Large intestine (tissue), 12 donors: ENCODE results near the gene CAPN11. TPM values are rescaled to one million over a fixed set of nuclear protein-coding genes. Genes with fewer than 3 reads are reported as not detected.

Experiments
- DNase-seq, 2 donors: peaks; one replicate each; pipeline versions ENCODE4 v3.0.0 to v3.0.0-alpha.2; 2013
- H3K27ac ChIP-seq: one replicate; pipeline ENCODE4 v1.5.1; 2013; ENCODE audit warnings: low read length
- H3K27me3 ChIP-seq: 2 replicates; pipeline ENCODE4 v1.6.1; 2013; ENCODE audit warnings: low read length; ENCODE audit not compliant: control insufficient read depth, insufficient read depth
- H3K36me3 ChIP-seq: 2 replicates; pipeline ENCODE4 v1.6.1; 2013; ENCODE audit warnings: low read length; ENCODE audit not compliant: control insufficient read depth, insufficient read depth
- H3K4me1 ChIP-seq: one replicate; pipeline ENCODE4 v1.6.1; 2013; ENCODE audit warnings: low read length; ENCODE audit not compliant: control insufficient read depth, insufficient read depth
- H3K4me3 ChIP-seq: one replicate; pipeline ENCODE4 v1.5.1; 2013; ENCODE audit warnings: low read length
- H3K9me3 ChIP-seq: one replicate; pipeline ENCODE4 v1.6.1; 2013; ENCODE audit warnings: mild to moderate bottlenecking, low read depth, low read length, moderate library complexity; ENCODE audit not compliant: control insufficient read depth
- WGBS: methylation state at CpG from one replicate; pipeline ENCODE4 v1.1.5; 2013; ENCODE audit warnings: low lambda C conversion rate; ENCODE audit not compliant: insufficient coverage; 5-methylcytosine and 5-hydroxymethylcytosine counted together
- long read RNA-seq, 11 donors: transcript quantifications; one replicate each; lab custom pipeline, GENCODE V29; 2026
- polyA plus RNA-seq: library from polyadenylated mRNA; unstranded; fragments of 120-200 nt; gene quantifications from one replicate; pipeline ENCODE4 v1.2.1, GENCODE V29; 2013

CAPN11 gene
- 0.03 TPM for polyA plus RNA-seq
- long read RNA-seq, donor 1: 0 reads
- long read RNA-seq, donor 2: 0 reads
- long read RNA-seq, donor 3: 0 reads
- long read RNA-seq, donor 4: 0 reads
- long read RNA-seq, donor 5: 0 reads
- long read RNA-seq, donor 6: 0 reads
- long read RNA-seq, donor 7: 0 reads
- long read RNA-seq, donor 8: 0 reads
- long read RNA-seq, donor 9: 0 reads
- long read RNA-seq, donor 10: 0 reads
- long read RNA-seq, donor 11: 0 reads

DNA sequence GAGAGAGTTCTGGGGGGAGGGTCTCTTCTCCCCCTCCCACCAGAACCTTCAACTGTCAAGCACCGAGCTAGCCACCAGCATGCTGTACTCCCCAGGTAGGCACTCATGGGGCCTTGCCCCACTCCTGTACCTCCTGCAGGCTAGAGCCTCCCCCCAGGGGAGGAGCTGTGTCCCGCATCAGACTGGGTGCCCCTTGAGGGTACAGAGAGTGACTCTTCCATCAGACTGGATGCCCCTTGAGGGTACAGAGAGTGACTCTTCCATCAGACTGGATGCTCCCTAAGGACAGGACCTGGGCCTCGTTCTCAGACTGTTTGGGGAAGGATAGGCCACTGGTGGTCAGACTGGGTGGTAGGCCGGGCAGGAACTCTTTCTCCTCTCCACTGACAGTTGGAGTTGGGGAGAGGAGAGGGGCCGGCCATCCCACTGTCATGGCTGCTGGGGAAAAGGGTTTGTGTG lies at the start of gene CAPN11:
Gene CAPN11 (plus strand): TSS at position 51 of the 459 bp plus-strand sequence. CDS start 29 bp downstream, at position 80.
- Histone ChIP-seq H3K36me3 (peaks cover 9% of the 10 kb centered on the region), H3K27me3 (no peaks in the 10 kb centered on the region), H3K4me1 (peaks cover 20% of the 10 kb centered on the region), H3K4me3 (no peak within 1 kb of the TSS), H3K9me3 (no peaks in the 10 kb centered on the region), H3K27ac (no peak within 1 kb of the TSS)
- whole genome bisulfite sequencing: no CpG with 5 or more reads among the region's 5 CpGs
- no peak for DNase-seq

DNA sequence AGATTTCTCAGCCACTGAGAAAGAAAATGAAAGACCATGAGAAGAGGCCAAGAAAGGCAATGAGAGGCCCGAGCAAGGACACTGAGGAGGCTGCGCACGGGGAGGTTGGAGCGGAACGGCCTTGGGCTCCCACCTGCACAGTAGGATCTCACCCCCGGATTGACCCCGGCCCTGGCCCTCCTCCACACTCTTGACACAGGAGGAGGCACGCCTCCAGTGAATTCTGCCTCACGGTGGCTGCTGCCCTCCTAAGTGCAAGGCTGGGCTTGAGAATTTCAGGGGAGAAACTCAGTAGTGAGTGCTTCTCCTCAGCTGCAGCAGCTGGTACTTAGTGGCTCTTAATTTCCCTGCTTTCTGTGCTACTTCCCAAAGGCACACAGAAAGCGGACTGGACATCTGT lies 49.4 kb upstream of the CAPN11 start:
- Histone ChIP-seq H3K27ac (no peak overlapping the region), H3K27me3 (no peaks in the 10 kb centered on the region), H3K4me1 (peaks cover 34% of the 10 kb centered on the region), H3K4me3 (no peak overlapping the region), H3K36me3 (peaks cover 75% of the 10 kb centered on the region), H3K9me3 (no peaks in the 10 kb centered on the region)
- WGBS: no CpG with 5 or more reads among the region's 10 CpGs
- no peak for DNase-seq

DNA sequence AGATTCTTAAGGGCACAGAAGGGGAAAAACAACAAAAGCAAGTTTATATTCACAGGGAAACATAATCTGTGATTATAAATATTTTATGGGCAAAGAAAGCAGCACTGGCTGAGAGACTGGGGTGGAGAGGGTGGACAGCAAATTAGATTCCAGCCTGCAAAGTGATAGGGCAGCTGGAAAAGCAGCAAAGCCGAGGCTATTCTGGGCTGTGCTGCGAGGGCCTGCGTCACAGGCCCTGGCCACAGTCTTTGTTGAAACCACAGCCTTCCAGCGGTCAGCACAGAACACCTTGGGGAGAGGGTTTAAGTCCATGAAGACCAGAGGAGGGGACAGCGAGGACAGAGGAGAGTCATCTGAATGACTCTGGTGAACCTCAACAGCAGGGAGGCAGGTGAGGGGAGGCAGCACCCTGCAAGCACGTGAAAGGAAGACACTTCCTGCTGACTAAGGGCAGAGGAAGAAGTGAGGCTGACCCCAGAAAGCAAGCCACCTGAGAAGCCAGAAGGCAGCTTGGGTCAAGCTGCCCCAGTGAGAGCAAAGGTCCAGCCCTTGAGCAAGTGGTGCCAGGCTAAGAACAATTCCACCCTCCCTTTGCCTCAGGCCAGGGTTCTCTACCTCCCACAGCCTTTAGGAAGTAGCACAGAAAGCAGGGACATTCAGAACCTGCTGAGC lies 48.5 kb upstream of the CAPN11 start:
- WGBS: no CpG with 5 or more reads among the region's 6 CpGs
- H3K27me3 ChIP-seq: no peaks in the 10 kb centered on the region
- H3K9me3 ChIP-seq: no peaks in the 10 kb centered on the region
- H3K4me1 ChIP-seq: peaks cover 34% of the 10 kb centered on the region
- H3K36me3 ChIP-seq: peaks cover 71% of the 10 kb centered on the region
- H3K27ac ChIP-seq: peak overlapping the region; percentile 89
- H3K4me3 ChIP-seq: no peak overlapping the region
- DNase-seq: peak; percentile 67 to 79

DNA sequence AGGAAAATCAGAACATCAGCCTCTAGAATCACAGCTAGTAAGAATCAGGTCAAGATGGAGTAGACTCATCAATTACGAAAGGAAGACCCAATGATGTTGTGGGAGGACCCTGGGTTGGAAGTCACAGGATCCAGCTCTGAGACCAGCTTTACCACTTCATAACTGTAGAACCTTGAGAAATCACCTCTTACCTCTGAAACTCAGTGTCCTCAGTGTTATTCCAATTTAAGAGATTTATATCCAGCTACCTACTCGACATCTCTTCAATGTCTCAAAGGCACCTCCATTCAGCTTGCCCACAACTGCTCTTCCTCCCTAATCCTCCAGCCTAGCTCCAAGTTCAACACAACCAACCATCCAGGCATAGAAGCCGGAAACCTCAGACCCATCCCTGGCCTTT lies 47.7 kb upstream of the CAPN11 start:
- no peaks in the 10 kb centered on the region for H3K27me3 ChIP-seq
- peaks cover 69% of the 10 kb centered on the region for H3K36me3 ChIP-seq
- DNase-seq: no peak
- H3K4me3 ChIP-seq: no peak overlapping the region
- H3K9me3 ChIP-seq: no peaks in the 10 kb centered on the region
- 100% methylated on average over 1 of the region's 3 CpGs for WGBS
- H3K4me1 ChIP-seq: peaks cover 35% of the 10 kb centered on the region
- peak overlapping the region; percentile 89 for H3K27ac ChIP-seq

DNA sequence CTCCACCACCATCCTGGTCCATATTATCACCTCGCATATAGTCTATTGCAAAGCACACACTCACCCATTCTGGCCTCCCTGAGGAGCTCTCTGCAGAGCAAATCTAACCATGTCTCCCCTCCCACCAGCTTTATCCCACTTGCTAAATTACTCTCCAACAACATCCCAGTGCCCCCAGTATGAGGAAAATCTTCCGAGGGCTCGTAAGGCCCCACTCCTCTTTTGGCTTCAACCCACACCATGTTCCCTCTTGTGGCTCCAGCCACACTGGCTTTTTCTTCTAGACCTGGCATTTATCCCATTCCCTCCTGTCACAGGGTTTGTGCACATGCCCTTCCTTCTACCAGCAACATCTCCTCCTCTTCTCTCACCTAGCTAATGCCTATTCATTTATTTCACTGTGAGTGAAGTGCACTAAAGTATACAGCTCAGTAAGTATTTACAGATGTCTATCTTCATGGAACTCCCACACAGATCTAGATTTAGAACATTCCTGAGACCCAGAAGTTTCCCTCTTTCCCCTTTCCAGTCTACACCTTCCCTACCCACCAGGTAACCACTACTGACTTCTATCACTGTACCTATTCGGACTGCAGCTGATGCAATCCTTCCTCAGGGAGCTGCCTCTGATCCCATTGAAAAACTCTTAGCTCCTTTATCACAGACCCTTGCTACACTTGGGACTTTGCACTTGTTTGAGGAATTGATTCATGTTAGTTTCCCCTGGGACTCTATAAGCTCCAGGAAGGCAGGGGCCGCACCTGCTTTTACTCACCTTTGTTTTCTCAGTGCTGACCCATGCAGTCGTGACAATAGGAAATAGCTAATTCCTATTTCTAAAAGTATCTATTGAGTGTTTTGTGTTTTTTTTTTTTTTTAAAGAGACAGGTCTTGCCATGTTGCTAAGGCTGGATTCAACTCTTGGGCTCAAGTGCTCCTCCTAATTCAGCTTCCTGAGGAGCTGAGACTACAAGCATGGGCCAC lies 46.9 kb upstream of the CAPN11 start:
- peaks cover 43% of the 10 kb centered on the region for H3K4me1 ChIP-seq
- no peaks in the 10 kb centered on the region for H3K9me3 ChIP-seq
- no peak overlapping the region for H3K4me3 ChIP-seq
- DNase-seq: peak; percentile 90 to 96
- 72% methylated on average over 3 of the region's 6 CpGs for WGBS
- H3K27me3 ChIP-seq: no peaks in the 10 kb centered on the region
- H3K27ac ChIP-seq: peak overlapping the region; percentile 89
- peaks cover 64% of the 10 kb centered on the region for H3K36me3 ChIP-seq

DNA sequence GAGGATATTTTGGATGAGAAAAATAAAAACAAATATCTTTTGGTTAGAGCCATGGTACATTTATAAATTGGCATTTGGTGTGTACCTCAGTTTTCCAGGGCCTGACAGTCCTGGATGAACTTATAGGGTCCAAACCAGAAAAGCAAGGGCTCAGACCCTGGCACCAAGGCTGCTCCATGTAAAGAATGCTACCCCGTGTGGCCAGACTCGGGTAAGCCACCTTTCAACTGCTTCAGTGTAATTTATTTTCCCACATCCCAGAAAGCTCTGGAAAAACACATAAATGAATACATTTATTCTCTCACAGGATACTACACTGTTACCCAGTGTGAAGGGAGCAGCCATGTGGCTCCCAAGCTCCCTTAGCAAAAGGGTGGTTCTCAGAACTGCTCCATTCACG lies 45.2 kb upstream of the CAPN11 start:
- H3K4me3 ChIP-seq: no peak overlapping the region
- peaks cover 55% of the 10 kb centered on the region for H3K4me1 ChIP-seq
- no peaks in the 10 kb centered on the region for H3K9me3 ChIP-seq
- H3K27me3 ChIP-seq: no peaks in the 10 kb centered on the region
- no CpG with 5 or more reads among the region's 3 CpGs for WGBS
- no peak for DNase-seq
- no peak overlapping the region for H3K27ac ChIP-seq
- peaks cover 51% of the 10 kb centered on the region for H3K36me3 ChIP-seq

DNA sequence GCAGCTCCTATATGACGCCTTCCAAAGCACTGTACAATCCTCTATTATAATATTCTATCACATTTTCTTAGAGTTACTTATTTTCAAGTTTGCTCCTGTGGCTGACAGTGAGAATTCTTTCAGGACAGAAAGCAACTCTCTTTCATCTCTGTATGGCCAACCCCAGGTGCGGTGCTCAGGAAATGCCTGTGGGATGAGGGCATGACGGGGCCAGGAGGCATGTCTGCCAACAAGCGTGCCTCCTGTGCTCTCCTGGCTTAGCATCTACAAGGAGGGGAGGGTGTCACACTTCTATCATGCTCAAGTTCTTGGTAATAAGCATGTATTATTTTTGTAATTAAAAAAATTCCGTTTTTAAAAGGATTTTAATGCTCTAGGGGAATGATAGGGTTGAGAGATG lies 42.8 kb upstream of the CAPN11 start:
- Histone ChIP-seq H3K27ac (no peak overlapping the region), H3K4me3 (no peak overlapping the region), H3K27me3 (no peaks in the 10 kb centered on the region), H3K36me3 (peaks cover 27% of the 10 kb centered on the region), H3K9me3 (no peaks in the 10 kb centered on the region), H3K4me1 (peaks cover 41% of the 10 kb centered on the region)
- DNase-seq: no peak
- WGBS: no CpG with 5 or more reads among the region's 5 CpGs

DNA sequence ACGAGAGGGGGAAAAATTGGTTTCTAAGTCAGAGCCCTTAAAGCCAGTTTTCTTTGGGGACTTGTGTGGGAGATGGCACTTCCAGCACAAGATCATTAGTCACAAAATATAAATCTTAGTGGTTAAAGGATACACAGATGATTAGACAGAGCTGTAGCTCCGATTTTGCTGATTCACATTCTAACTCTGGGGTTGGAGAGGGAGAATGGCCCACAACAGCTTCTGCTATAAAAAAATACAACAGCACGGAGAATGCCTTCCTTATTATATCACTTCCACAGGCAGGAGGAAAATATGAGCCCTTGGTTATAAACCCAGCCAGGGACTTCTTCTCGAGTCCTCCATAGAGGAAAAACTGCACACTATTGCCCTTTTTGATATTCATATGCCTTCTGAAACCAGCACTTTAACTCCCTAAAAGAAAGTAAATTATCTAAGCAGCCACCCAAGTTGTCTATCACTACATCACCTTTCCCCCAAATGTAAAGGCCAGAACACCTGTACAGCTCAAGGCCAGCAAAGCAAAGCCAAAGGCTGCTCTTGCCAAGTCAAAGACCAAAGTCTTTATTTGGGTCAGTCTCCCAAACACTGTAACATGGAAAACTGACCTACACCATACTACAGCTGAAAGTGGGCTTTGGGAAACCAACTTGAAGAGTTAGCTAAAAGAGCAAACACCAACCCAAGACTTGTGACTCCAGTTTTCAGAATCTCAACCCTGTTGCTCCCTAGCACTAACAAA lies 41.8 kb upstream of the CAPN11 start:
- WGBS: no CpG with 5 or more reads among the region's 4 CpGs
- peak in 1 of 2 donors; percentile 38 for DNase-seq
- H3K4me1 ChIP-seq: peaks cover 34% of the 10 kb centered on the region

DNA sequence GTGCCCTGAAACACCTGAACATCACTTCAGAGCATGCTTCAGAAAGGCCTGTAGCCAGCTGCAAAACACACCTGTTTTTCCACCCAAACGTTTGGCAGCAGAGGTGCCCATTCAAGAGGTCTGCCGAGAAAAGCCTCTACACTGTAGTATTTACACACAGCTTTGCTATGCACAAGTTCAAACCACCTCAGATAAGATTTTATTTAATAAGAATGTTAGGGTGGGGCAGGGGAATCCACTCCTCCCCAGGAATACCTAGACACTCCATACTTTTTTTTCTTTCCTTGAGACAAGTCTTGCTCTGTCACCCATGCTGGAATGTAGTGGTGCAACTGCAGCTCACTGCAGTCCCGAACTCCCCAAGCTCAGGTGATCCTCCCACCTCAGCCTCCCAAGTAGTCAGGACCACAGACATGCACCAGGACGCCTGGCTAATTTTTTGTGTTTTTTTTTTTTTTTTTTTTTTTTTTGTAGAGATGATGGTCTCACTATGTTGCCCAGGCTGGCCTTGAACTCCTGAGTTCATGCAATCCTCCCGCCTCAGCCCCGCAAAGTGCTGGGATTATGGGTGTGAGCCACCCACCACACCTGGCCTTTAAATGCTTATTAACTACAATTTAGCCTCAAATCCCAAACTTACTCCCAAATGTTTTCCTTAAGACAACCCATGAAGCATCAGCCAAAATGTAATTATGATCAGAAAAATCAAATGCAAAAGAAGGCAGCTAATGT lies 41.1 kb upstream of the CAPN11 start:
- Histone ChIP-seq H3K36me3 (peaks cover 19% of the 10 kb centered on the region), H3K9me3 (no peaks in the 10 kb centered on the region), H3K4me1 (peaks cover 28% of the 10 kb centered on the region), H3K4me3 (no peak overlapping the region), H3K27me3 (no peaks in the 10 kb centered on the region), H3K27ac (peak overlapping the region; percentile 41)
- DNase-seq: peak in 1 of 2 donors; percentile 38
- no CpG with 5 or more reads among the region's 6 CpGs for WGBS

More for the DNA sequence above, 41.8 kb upstream of the CAPN11 start:
- peaks cover 19% of the 10 kb centered on the region for H3K36me3 ChIP-seq
- H3K27me3 ChIP-seq: no peaks in the 10 kb centered on the region
- no peak overlapping the region for H3K4me3 ChIP-seq
- peak overlapping the region; percentile 41 for H3K27ac ChIP-seq
- no peaks in the 10 kb centered on the region for H3K9me3 ChIP-seq
